Stimulated activated CD8-positive, alpha-beta memory T cell treated with anti-CD3 and anti-CD28 coated beads, Interleukin-7, amount 100 ng/mL, for 4 hours (primary cell): ENCODE measurements around the gene KCNQ1.

ENCODE experiments used
- DNase-seq, 2 donors: peaks; one replicate each; pipeline ENCODE4 v3.0.0-alpha.2; 2020; ENCODE audit warnings: low read depth in 2 of 2

KCNQ1 gene

DNA sequence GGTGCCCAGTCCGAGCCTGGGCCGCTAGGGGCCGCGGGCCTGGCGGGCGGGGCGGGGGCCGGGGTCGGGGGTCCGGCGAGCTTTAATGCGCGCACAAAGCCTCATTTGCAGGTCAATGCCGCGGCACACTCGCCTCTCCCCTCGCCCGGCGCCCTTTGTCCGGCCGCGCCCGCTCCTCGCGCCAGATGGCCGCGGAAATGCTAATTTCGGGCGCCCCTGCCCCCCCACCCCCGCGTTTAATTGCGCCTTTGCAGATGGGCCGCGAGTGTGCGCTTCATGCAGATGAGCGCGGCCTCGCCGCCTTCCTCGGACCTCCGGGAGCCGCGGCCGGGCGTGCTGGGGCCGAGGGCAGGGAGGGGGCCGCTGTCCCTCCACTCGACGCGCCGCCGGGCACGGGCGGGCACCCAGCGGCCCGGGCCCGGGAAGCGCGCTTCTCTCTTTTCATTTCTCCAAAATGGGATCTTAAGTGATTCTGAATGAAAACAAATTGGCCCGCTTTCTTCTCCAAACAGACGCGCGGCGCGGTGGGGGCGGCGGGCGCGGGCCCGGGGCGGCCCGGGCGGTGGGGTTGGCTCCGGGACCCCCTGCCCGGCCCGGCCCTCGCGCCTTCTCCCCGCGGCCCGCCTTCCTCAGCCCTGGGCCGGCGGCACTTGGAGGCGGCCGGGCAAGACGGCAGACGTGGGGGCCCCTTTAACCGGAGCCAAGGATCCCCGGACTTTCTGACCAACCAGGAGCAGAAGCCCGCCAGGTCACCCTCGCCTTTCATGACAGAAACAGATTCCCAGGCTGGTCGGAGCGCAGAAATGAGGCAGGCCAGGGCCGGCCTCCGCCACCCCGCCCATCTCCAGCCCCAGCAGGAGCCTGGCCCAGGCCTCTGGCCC, 417.8 kb downstream of the KCNQ1 start:
- no peak for DNase-seq

DNA sequence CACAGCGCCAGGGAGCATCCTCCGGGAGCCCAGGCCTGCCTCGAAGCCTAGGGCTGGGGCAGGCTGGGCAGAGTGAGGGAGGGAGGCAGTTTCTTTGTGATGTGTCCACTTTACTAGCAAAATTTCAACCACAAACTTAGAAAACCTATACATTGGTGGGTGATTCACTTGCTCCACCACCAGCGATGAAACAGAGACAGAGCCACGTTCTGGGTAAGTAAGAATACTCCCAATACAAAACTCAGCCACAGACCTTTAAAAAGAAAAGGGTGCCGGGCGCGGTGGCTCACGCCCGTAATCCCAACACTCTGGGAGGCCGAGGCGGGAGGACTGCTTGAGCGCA, 418.4 kb downstream of the KCNQ1 start:
- no peak for DNase-seq

DNA sequence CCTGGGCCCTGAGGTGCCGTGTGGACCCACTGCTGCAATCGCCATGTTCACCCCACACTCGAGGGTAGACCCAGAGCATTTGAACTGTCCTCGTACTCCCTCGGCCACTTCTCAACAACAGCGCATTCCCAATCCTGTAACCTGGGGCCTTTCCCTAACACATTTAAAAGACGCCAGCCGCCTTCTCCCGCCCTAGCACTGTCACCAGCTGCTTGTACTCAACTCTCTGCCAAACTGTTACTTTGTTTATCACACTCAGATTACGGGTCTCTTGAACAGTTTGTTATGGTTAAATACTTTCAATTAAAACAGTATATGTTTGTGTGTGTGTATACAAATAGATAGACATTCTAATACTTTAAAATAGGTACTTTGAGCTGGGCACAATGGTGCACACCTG, 420.1 kb downstream of the KCNQ1 start:
- DNase-seq: no peak

DNA sequence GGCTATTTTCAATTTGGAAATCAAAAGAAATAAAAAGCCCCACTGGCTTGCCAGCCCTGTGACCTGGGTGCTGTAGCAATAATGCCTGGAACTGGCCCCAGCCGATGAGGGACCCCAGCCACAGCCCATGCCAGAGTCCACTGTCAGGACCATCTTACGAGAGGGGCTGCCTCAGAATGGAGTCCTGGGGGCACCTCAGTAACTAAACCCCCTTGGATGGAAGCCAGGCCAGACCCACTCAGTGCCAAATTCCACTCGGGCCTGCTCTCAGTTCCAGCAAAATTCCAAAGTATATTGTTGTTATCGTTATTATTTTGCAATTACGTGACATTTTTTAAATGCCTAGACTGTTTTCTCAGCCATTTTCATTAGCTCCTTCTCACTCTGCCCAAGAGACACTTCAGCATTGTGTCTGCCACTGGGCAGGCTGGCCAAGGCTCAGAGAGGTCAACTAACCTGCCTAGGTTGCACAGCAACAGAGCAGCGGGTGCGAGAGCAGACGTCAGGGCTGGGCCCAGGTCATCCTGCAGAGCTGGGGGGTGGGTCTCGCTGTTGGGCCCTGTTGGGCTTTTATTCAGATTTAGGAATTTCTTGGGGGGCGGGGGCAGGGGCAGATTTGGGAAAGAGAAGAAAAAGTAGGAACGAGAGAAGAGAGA, 421.2 kb downstream of the KCNQ1 start:
- DNase-seq: no peak

DNA sequence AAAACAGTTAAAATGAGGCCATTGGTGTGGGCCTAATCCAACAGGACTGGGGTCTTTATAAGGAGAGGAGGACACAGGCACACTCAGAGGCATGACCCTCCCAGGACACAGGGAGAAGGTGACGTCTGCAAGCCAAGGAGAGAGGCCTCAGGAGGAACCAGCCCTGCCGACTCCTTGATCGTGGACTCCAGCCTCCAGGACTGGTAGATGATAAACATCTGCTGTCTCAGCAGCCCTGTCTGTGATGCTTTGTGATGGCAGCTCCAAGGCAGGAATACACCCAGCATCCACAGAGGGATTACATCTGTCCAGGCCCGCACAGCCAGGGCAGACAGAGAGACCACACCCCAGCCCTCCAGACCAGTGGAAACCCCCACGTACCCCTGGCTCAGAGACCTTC, 422.3 kb downstream of the KCNQ1 start:
- no peak for DNase-seq

DNA sequence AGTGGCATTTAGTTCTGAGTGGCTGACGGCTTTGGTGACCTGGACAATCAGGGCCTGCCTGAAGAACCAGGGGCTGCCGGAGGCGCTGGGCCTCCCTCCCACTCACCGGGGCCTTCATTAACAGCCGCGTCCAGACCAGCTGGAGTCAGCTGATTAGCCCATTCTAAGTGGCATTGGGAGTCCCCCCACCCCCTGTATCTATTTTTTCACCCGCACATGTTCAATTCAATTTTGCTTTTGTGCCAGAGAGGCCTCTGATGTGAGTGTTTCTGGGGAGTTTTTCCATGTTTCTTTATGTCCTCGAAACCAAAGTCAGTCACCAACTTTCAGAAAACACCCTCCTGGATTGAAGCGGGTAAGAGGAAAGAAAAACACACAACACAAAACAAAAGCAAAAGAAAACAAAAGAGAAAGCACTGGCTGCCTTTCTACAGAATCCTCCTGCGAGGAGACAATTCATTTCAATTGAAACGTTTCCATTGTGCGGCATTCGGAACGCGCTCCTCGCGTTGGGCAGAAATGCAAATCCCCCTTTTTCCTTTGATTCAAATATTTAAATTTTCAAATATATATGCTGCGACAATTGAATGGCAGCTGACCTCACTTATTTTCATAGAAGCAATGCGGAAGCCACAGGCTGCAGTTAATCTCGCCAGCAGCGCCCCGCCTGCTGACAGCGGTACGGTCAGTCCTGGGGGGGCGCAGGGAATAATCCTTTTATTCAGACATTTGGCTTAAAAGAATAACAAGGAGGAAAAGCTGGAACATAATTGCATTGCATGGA, 423.1 kb downstream of the KCNQ1 start:
- no peak for DNase-seq

DNA sequence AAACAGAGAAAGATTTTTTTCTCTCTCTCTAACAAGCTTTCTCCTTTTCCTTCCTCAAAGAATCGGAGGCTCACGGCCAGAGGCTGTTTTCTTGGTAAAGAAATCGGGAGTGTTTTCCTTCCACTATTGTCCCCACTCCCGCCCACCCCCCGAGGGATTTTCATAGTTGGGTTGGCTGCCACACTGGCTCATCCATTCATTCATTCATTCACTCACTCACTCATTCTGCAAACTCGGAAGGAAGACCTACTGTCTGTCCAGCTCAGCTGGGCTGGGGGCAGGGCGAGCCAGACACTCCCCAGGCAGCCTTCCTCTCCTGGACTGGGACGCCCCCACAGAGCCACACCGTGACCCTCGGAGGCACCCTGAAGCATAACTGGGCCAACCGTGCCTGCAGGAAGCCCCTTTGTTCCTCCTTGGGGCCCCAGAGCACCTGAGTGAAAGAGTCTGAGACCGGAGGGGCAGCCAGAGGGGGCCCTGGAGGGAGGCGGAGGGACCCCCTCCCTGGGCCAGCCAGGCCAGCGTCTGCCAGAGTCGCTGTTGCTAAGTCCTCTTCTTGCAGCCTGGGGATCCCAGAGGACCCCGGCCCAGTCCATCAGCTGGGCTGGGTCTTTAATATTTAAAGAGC, 423.8 kb downstream of the KCNQ1 start:
- no peak for DNase-seq

DNA sequence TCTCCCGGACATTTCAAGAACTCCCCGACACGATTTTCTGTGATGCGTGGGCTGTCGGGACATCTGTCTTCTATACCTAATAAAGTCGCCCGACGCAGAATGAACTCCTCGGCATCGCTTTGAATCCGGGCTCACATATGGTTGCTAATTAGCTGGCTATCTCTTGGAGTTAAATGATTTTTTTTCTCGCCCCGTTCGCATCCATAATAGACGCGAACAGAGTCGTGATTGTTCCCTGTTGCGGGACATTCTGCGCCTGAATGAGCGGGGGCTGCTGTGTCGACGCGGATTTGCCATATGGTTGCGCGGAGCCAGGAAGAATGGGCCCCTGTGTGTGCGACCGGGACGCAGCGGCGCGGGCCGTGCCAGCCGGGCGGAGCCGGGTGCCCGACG, 424.3 kb downstream of the KCNQ1 start:
- no peak for DNase-seq

DNA sequence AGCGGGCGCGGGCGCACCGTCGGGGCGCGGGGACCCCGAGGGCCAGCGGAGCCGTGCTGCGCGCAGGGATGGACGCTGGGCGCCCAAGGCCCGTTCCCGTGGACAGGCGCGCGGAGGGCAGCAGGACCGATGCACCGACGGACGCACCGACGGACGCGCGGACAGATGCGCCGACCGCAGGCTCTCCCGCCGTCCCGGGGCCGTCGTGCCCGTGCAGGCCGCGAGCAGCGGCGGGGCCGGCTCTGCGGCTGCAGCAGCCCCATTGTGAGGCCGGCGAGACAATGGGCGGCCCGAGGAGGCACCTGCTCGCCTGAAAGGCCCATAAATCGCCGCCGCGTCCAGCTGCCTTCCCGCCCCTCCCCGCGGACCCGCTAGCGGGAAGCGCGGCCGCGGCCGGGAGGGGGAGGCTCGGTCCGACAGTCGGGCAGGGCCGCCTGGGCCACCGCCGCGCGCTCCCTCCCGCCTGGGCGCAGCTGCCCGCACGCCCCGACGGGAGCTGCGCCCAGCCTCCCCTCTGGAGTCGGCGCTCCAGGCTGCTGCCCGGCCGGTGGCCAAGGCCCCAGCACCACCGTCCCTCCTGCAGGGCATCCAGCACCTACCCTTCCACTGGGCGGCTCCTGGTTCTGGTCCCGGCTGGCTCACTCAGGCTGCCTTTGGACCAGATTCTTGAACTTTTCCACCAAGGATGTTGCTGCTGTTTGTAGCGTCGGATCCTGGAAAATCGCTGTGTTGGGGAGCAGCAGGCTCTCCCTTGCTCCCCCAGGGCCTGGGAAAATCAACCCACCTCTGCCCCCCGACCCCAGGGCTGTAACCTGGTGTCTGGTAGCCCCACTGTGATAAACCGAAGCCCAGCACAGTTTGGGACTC, 425.0 kb downstream of the KCNQ1 start:
- DNase-seq: no peak

DNA sequence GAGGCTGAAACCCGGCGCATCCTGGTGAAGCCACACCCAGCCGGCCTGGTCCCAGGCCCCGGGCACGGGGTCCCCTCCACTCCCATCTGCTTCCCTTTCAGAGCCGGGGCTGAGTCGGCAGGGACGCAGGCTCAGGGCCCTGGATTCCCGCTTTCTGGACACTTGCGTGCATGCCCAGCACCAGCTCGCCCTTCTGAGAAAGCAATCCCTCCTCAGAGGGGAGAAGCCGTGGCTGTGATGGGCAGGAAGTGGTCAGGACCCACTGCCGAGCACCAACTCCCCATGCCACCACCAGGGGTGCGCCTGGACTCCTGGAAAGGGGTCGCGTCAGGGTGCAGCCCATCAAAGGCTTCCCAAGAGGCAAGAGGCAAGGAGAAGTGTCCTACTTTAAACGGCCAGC, 425.7 kb downstream of the KCNQ1 start:
- no peak for DNase-seq

DNA sequence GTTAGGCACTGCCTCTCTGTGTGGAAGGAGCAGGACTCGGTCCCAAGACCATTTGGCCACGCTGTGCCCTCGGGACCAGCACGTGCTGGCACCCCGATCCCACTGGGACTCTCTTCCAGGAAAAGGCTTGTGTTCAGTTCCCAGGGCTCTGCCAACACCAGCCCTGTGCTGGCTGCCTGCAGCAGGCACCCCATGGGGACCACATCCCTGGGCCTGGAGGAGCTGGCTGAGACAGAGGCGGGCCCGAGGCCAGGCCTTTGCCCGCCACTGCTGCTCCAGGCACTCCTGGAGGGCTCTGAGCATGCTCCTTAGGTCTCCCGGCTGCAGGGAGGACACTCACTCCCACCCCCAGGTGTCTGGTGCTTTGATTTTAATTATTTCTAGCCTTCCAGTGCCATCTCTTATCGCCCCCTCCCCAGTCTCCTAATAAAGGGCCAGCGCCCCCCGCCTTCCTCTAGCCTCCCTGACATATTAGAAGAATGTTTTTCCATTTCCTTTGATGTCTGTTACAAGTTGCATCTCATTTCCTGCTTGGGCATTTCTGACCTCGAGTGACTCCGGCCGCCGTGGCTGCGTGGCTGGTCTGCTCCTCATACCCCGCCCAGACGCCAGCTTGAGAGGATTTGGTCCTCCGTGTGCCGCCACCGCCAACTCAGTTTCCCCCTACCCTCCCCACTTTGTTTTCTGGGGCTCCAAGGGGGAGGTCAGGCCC, 426.3 kb downstream of the KCNQ1 start:
- DNase-seq: no peak

DNA sequence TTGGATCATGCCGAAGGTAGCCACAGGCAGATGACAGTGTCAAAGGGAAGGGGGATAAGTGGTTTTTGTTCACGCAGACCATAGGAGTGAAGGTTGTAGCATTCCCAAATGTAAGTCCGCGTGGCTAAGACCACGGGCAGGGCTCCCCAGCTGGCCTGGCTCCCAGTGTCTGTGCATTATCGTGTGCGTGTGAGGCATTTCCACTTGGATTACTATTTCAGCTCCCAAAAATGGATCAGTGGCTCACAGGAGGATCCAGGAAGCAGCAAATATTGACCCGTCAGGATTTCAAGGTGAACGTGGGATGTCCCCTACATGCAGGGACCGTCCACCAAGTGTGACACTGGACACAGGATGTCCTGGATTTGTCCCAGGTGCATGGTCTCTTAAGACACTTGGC, 430.2 kb downstream of the KCNQ1 start:
- no peak for DNase-seq

DNA sequence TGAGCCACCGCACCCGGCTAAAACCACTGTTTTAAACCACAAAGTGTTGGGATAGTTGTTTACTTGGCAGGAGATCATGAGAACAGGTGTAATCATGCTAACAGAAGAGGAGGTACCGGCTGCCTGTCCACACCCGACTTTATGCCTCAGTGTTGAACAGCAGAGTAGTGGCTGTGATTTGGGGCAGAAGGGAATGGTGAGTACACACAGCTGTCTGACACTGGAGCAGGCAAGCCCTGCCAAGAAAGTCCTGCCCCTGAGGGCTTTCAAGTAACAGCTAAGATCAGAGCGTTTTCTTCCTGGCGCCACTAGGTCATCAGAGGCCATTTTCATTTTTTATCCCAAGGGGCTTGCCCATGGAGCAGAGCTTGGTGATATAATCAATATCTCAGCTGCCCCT, 432.7 kb downstream of the KCNQ1 start:
- no peak for DNase-seq

DNA sequence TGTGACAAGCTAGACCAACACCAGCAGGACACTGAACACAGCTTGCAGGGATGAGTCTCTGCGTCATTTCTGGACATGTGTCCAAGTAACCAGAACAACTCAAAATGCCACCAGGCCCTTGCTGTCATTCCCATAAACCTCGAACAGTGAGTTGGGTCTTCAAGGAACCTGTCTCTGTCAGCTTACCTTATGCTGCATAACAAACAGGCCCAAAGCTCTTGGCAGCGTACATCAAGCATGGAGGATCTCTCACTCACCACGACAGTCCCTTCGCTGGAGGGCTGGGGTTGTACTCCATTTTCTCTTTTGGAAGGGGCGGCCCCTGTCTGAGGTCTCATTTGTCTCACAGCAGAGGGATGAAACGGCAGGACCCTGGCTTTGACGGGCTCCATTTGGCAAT, 434.0 kb downstream of the KCNQ1 start:
- DNase-seq: no peak

DNA sequence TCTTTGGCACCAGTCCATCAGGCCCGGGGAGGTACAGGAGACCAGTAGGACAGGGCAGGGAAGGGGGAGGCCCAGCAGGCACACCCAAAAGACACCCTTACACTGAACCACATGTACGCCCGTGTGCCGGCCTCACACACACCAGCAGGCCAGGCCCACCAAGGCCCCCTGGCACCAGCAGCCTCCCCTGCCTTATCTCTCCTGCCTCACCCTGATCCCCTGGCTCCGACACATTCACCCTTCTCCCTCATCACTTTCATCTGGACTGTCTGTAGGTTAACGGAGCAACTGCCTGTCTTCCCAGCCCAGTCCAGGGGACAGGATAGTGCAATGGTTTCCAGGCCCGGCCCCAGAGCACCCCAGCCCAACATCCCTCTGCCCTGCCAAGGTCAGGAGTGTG, 435.8 kb downstream of the KCNQ1 start:
- no peak for DNase-seq

DNA sequence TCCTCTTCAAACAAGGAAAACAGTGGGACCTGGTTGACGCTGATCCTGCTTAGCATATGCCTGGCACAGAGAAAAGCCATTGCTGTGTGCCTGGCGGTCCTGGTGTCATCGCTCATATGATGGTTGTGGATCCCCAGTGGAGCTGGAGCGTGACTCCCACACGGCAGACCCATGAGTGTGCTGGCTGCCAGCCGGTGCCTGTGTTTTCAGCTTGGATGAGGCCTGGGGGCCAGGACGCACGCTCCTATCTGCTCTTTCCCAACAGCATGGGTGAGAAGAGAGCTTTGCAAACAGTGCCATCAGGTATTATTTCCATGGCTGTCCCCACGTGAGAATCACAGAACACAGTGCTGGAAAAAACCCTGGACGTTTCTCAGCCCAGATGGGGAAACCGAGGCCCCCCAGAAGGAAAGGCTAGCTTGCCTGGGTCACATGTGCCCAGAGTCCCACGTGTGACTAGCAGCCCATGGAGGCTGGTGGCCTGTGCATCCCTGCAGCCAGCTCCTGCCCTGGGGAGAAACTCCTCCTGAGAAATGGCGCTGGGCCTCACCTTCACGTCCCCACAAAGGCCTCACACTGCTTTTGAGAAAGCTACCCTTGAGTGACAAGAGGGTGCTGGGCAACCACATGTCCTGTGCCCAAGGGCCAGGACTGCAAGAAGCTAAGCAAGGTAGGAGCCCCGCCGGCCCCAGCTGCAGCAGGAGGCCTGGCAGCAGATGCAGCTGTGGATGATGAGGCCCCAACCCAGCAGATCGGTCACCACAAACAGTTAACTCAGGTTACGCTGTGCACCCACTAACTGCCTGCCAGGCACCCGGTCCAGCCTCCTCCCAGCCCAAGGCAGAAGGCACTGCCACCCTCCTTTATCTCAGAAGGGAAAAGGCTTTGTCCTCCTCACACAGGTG, 436.5 kb downstream of the KCNQ1 start:
- no peak for DNase-seq

DNA sequence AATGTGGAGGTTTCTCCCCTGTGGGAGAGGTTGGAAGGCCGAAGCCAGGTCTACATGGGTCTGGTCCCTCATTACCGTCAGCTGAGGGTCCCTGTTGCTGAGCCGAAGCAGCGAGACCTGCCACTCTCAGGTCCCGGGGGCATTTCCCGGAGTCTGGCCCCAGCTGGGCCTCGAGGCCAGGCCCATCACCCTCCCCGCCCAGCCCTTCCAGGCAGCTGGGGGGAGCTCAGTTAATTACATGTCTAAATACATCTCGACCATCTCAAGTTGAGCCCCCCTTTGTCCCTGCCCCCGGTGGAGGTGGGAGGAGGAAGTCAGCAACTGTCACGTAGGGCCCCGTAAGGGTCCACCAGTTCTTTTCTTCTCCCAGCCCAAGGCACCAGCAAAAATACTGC, 437.2 kb downstream of the KCNQ1 start:
- DNase-seq: no peak

DNA sequence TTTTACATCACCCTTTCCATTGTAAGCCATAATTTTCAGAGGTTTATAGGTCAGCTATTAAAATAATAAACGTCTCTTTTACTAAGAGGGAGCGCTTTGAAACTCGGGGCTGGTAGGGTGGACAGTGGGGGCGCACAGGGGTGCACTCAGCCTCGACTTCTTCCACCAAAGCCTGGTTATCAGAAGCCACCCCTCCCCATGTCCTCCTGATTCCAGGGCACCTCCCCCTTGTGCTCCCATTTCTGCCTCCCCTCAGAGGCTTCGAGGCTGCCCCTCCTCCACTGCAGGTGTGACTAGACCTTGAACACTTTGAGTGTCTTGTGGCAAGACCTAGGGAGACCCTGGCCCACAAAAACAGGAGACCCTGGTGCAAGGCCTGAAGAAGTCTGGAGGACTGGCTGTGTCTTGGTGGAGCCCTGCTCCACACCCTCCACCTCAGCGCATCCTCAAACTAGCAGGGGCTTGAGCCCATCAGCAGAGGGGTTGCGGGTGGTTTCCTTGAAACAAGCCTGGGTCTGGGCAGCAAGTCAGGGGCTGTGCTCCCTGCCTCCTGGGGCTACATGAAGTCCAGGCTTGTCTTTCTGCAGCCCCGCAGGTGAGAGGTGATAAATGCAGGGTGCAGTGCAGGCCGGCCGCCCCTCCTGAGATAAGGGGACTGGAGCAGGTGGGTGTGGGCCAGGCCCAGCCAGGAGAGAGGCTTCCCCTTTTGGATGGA, 437.7 kb downstream of the KCNQ1 start:
- no peak for DNase-seq

DNA sequence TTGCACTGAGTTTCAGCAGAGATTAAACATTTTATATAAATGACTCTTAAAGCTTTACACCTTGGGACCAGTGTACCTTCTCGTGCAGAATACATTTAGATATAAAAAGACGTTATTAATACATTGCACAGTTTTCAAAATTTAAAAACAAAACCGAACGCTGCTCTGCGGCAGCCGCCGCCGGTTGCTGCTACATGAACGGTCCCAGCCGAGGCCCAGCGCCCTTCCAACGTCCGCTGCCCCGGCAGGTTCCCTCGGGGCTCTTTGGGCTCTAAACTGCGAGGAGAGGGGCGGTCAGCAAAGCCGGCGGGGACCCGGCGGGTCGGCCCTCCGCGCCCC, 438.8 kb downstream of the KCNQ1 start:
- no peak for DNase-seq
